Measurements from ENCODE around the gene HSPB1.
A peak's percentile ranks its signal among the peaks of the same experiment; 100 is the strongest.
"Not testable (repeated sequence)": the region's sequence is repeated elsewhere in the genome, so short reads cannot be mapped to it uniquely, and the experiment has no call there.

Gene HSPB1

DNA sequence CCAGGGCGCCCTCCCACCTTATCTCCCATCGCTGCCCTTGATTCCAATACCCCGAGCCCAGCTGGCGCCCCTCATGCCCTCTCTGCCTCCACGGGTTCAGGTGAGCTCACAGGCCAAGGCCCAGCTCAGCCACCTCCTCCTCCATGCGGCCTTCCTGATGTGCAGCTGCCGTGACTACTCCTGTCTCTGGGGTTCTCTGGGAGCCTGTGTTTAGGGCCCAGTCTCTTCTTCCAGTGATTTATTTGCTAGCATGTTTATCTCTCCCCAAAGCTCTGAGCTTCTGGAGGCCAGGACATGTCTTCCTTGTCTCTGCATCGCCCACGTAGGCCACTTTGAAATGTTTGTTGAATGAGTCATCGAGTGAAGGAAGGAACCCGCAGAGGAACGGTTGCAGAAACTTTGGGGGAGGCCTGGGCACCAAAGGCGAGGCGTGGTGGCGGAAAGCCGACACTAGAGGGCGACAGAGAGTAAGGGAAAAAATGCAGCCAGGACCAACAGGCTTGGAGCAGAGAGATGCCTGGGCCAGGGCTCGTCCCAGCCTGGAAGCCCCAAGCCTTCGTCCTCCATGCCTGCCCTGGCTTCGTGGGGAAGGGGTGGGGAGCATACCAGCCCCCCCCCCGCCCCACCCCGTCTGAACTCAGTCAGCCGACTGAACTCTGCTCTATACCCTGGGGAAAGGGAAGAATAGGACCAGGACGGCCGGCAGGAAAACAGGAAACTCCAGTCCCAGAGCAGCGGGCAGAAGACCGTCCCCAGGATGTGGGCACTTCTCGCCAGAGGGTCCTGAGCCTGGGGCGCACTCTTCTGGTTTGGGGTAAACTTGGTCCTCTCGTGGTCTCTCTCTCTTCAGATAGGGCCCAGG, 10.9 kb upstream of the HSPB1 start:
- no peaks in the 10 kb centered on the region for H3K36me3 ChIP-seq (replicated peaks)
- no peaks in the 10 kb centered on the region for H3K27me3 ChIP-seq (replicated peaks)
- TF ChIP-seq, protein P1, sequence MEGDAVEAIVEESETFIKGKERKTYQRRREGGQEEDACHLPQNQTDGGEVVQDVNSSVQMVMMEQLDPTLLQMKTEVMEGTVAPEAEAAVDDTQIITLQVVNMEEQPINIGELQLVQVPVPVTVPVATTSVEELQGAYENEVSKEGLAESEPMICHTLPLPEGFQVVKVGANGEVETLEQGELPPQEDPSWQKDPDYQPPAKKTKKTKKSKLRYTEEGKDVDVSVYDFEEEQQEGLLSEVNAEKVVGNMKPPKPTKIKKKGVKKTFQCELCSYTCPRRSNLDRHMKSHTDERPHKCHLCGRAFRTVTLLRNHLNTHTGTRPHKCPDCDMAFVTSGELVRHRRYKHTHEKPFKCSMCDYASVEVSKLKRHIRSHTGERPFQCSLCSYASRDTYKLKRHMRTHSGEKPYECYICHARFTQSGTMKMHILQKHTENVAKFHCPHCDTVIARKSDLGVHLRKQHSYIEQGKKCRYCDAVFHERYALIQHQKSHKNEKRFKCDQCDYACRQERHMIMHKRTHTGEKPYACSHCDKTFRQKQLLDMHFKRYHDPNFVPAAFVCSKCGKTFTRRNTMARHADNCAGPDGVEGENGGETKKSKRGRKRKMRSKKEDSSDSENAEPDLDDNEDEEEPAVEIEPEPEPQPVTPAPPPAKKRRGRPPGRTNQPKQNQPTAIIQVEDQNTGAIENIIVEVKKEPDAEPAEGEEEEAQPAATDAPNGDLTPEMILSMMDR (IDR thresholded peaks at IDR 0.05; ENCODE audit: low read depth, low read length, missing control alignments) = peak; percentile 98
- peak; percentile 97 for DNase-seq
- peak overlapping the region; percentile 9 for H3K4me3 ChIP-seq (ENCODE audit: low read depth, low read length)
- in situ Hi-C loops (cut with HindIII; ENCODE audit: low pct_ligation_motif_present, low sequenced_read_pairs) = no loop called here
- H3K27ac ChIP-seq = peak overlapping the region; percentile 65

DNA sequence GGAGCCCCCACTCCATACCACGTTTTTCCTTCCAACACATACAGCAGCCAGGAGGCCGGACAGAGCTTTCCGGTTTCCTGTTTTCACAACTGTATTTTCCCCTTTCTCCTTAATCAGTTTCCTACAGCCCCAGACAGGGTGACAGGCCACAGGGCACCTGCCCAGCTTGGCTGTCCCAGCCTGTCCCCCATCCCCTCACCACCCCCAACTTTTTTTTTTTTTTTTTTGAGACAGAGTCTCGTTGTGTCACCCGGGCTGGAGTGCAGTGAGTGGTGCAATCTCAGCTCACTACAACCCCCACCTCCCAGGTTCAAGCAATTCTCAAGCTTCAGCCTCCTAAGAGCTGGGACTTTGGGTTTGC, 10.3 kb upstream of the HSPB1 start:
- in situ Hi-C loops (cut with HindIII; ENCODE audit: low pct_ligation_motif_present, low sequenced_read_pairs) = no loop called here
- no peak for DNase-seq
- TF ChIP-seq, protein P1 (IDR thresholded peaks at IDR 0.05; ENCODE audit: low read depth, low read length, missing control alignments) = no peak
- H3K27ac ChIP-seq = peak overlapping the region; percentile 65
- H3K36me3 ChIP-seq (replicated peaks) = no peaks in the 10 kb centered on the region
- peak overlapping the region; percentile 9 for H3K4me3 ChIP-seq (ENCODE audit: low read depth, low read length)
- no peaks in the 10 kb centered on the region for H3K27me3 ChIP-seq (replicated peaks)

DNA sequence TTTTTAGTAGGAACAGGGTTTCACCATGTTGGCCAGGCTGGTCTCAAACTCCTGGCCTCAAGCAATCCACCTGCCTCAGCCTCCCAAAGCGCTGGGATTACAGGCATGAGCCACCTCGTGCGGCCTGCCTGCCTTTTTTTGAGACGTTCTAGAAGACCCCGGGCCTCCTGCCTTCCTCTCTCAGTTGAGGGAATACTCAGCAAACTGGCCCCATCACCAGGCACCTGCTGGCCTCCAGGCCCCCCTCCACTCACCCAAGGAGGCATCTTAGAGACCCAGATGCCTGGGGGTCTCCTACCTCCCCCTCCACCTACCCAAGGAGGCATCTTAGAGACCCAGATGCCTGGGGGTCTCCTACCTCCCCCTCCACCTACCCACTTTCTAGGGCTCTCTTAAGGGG, 9.6 kb upstream of the HSPB1 start:
- in situ Hi-C loops (cut with HindIII; ENCODE audit: low pct_ligation_motif_present, low sequenced_read_pairs); H3K27ac ChIP-seq; H3K27me3 ChIP-seq (replicated peaks): not testable (repeated sequence)

DNA sequence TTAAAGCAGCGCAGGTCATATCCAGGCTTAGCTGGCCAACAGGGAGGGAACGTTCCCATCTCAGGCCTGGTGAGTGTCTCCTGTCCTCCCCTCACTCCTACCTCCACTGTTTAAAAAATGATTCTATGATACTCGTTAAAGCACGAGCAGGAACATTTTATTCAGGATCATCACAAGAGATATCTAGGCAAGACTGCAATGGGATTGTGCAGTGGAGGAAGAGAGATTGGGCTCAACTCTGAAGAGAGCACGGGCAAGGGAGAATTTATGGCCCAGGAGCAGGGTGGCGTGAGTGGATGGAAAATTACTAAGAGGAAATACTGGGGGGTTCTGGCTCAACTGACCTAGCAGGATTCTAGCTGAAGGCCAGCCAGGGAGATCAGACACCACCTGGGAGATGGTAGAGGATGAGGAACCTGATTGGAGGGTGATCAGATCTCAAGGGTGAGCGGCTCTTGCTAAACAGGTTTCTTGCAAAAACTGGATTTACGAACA, 9.0 kb upstream of the HSPB1 start:
- H3K27ac ChIP-seq = peak overlapping the region; percentile 98
- in situ Hi-C loops (cut with HindIII; ENCODE audit: low pct_ligation_motif_present, low sequenced_read_pairs) = no loop called here
- H3K27me3 ChIP-seq (replicated peaks) = no peaks in the 10 kb centered on the region
- TF ChIP-seq, protein P1 (IDR thresholded peaks at IDR 0.05; ENCODE audit: low read depth, low read length, missing control alignments) = no peak
- H3K4me3 ChIP-seq (ENCODE audit: low read depth, low read length) = no peak overlapping the region
- no peak for DNase-seq
- H3K36me3 ChIP-seq (replicated peaks) = no peaks in the 10 kb centered on the region

More for the DNA sequence above, 9.6 kb upstream of the HSPB1 start:
- DNase-seq; H3K36me3 ChIP-seq (replicated peaks); H3K4me3 ChIP-seq (ENCODE audit: low read depth, low read length): not testable (repeated sequence)

DNA sequence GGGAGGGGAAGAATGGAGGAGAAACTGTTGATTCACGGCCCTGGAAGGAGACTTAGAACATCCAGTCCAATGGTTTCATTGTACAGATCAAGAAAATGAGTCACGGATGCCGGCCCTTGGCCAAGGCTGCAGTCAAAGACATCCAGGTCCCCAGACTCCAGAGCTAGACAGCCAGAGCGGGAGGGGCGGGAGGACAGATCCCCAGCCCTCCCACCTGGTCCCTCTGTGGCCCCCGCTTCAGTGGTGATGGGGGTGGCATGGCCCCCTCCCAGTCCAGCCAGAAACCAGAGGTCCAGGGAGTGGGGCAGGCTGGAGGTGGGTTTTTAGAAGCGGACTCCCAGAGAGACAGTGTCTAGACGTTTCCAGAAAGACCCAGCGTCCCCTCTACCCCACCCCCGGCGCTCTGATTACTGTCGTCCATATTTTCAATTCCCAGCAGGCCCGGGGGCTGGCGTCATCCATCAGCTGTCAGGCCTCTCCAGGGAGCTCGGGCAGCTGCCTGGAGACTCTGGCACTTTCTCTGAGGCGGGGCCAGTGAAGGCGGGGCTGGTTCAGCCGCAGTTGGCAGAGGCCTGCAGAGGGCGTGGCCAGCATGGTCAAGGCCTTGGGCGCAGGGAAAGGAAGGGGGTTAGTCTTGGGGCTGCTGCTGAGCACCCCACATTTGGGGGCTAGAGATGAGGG, 8.0 kb upstream of the HSPB1 start:
- in situ Hi-C loops (cut with HindIII; ENCODE audit: low pct_ligation_motif_present, low sequenced_read_pairs) = no loop called here
- TF ChIP-seq, protein P1 (IDR thresholded peaks at IDR 0.05; ENCODE audit: low read depth, low read length, missing control alignments) = no peak
- peak; percentile 96 for DNase-seq
- peak overlapping the region; percentile 98 for H3K27ac ChIP-seq
- H3K36me3 ChIP-seq (replicated peaks) = no peaks in the 10 kb centered on the region
- H3K4me3 ChIP-seq (ENCODE audit: low read depth, low read length) = peak overlapping the region; percentile 38
- H3K27me3 ChIP-seq (replicated peaks) = no peaks in the 10 kb centered on the region
